IMR-90 (cell line): ENCODE data around the gene ARHGAP24. TPM values are rescaled to one million over a fixed set of nuclear protein-coding genes. Genes with fewer than 3 reads are reported as not detected.

Experiments
- ATAC-seq: fragments of 200-7000 bp; cut with Tn5 transposase; 2 replicates; pipeline ENCODE4 v1.9.1; 2020; ENCODE audit warnings: low read depth, mild to moderate bottlenecking, moderate library complexity
- BruUV-seq: library from RNA; stranded (reverse); fragments of 400-500 nt; replicated peaks from 2 replicates; lab custom pipeline; 2021; lab: Mats Ljungman, UMichigan
- CTCF ChIA-PET: fragments of 300-600 bp; formaldehyde crosslinking; extraction: SDS; loops from one replicate; lab custom pipeline; 2021; ENCODE audit warnings: antibody characterized with exemption; lab: Yijun Ruan, JAX
- POLR2A ChIA-PET: fragments of 300-600 bp; sonication (Branson Sonifier 250); formaldehyde crosslinking; loops from one replicate; lab custom pipeline; 2022; ENCODE audit warnings: antibody characterized with exemption; ENCODE audit not compliant: unreplicated experiment; lab: Charles Lee
- DNase-seq: peaks from one replicate; pipeline ENCODE4 v3.0.0; 2013
- H2AFZ ChIP-seq: replicated peaks from 2 replicates; pipeline ENCODE3; 2013; ENCODE audit warnings: low read length, mild to moderate bottlenecking; ENCODE audit not compliant: poor library complexity
- H2AK5ac ChIP-seq: 2 replicates; pipeline ENCODE4 v1.6.1; 2013; ENCODE audit warnings: low read depth, low read length, inconsistent platforms
- H2AK9ac ChIP-seq: replicated peaks from 2 replicates; pipeline ENCODE3; 2013; ENCODE audit warnings: mild to moderate bottlenecking, low read depth, low read length, moderate library complexity; ENCODE audit not compliant: poor library complexity
- H2BK120ac ChIP-seq: 2 replicates; pipeline ENCODE4 v1.6.1; 2013; ENCODE audit warnings: low read depth, low read length, inconsistent platforms
- H2BK15ac ChIP-seq: 3 replicates; pipeline ENCODE4 v1.6.1; 2013; ENCODE audit warnings: low read depth, low read length, inconsistent platforms
- H2BK20ac ChIP-seq: 2 replicates; pipeline ENCODE4 v1.6.1; 2013; ENCODE audit warnings: low read depth, mild to moderate bottlenecking, inconsistent platforms, low read length, moderate library complexity
- H2BK5ac ChIP-seq: 2 replicates; pipeline ENCODE4 v1.6.1; 2013; ENCODE audit warnings: mild to moderate bottlenecking, low read depth, low read length, inconsistent platforms; ENCODE audit not compliant: poor library complexity, severe bottlenecking
- H3K14ac ChIP-seq: replicated peaks from 2 replicates; pipeline ENCODE4 v1.6.1; 2013; ENCODE audit warnings: low read depth, low read length, inconsistent platforms
- H3K18ac ChIP-seq: 2 replicates; pipeline ENCODE4 v1.6.1; 2013; ENCODE audit warnings: low read depth, low read length, control low read depth
- H3K23ac ChIP-seq: 2 replicates; pipeline ENCODE4 v1.6.1; 2013; ENCODE audit warnings: low read depth, low read length, inconsistent platforms
- H3K27ac ChIP-seq: 2 replicates; pipeline ENCODE4 v1.5.1; 2013; ENCODE audit warnings: mild to moderate bottlenecking, control low read depth, low read length; ENCODE audit not compliant: insufficient read depth
- H3K27me3 ChIP-seq: 2 replicates; pipeline ENCODE4 v1.6.1; 2013; ENCODE audit warnings: low read length; ENCODE audit not compliant: control insufficient read depth, insufficient read depth
- H3K36me3 ChIP-seq: 2 replicates; pipeline ENCODE4 v1.6.1; 2013; ENCODE audit warnings: low read length, mixed read lengths; ENCODE audit not compliant: control insufficient read depth, insufficient read depth
- H3K4ac ChIP-seq: 2 replicates; pipeline ENCODE4 v1.6.1; 2013; ENCODE audit warnings: low read depth, low read length, inconsistent platforms
- H3K4me1 ChIP-seq: 2 replicates; pipeline ENCODE4 v1.6.1; 2013; ENCODE audit warnings: low read length, mixed read lengths; ENCODE audit not compliant: control insufficient read depth, insufficient read depth
- H3K4me2 ChIP-seq: 2 replicates; pipeline ENCODE4 v1.6.1; 2013; ENCODE audit warnings: low read depth, mild to moderate bottlenecking, control low read depth, low read length, moderate library complexity
- H3K4me3 ChIP-seq: 2 replicates; pipeline ENCODE4 v1.5.1; 2013; ENCODE audit warnings: low read depth, mild to moderate bottlenecking, control low read depth, low read length, moderate library complexity; ENCODE audit not compliant: insufficient read depth
- H3K56ac ChIP-seq: 2 replicates; pipeline ENCODE4 v1.6.1; 2013; ENCODE audit warnings: low read length, inconsistent platforms; ENCODE audit not compliant: insufficient read depth; ENCODE audit errors: extremely low read depth
- H3K79me1 ChIP-seq, 2 experiments: 2 replicates each; pipeline ENCODE4 v1.6.1; 2013; ENCODE audit warnings: low read length in 2 of 2, inconsistent platforms in 1 of 2, low read depth in 1 of 2
- H3K9ac ChIP-seq: 2 replicates; pipeline ENCODE4 v1.6.1; 2013; ENCODE audit warnings: low read depth, low read length, control low read depth
- H3K9me1 ChIP-seq: 2 replicates; pipeline ENCODE4 v1.6.1; 2013; ENCODE audit warnings: low read length, inconsistent platforms; ENCODE audit not compliant: insufficient read depth
- H3K9me3 ChIP-seq: 2 replicates; pipeline ENCODE4 v1.6.1; 2013; ENCODE audit warnings: low read length; ENCODE audit not compliant: control insufficient read depth, insufficient read depth
- H4K20me1 ChIP-seq: 2 replicates; pipeline ENCODE4 v1.6.1; 2013; ENCODE audit warnings: low read length, inconsistent platforms; ENCODE audit not compliant: insufficient read depth
- H4K5ac ChIP-seq: 2 replicates; pipeline ENCODE4 v1.6.1; 2013; ENCODE audit warnings: mild to moderate bottlenecking, low read depth, low read length, control low read depth
- H4K8ac ChIP-seq, 2 experiments: 2 replicates each; pipeline ENCODE4 v1.6.1; 2013; ENCODE audit warnings: low read depth in 2 of 2, low read length in 2 of 2, control low read depth in 1 of 2, inconsistent platforms in 1 of 2
- H4K91ac ChIP-seq: 2 replicates; pipeline ENCODE4 v1.6.1; 2013; ENCODE audit warnings: low read depth, low read length, inconsistent platforms; ENCODE audit not compliant: insufficient read depth
- BHLHE40 ChIP-seq: fragments of 150-350 bp; IDR thresholded peaks from 2 replicates; pipeline ENCODE4 v1.6.1; 2016; ENCODE audit warnings: mild to moderate bottlenecking, low read depth, low read length
- CEBPB ChIP-seq: IDR thresholded peaks from 2 replicates; pipeline ENCODE4 v1.6.1; 2012; ENCODE audit warnings: low read depth, low read length, improper control_type of control experiment
- CHD1 ChIP-seq: IDR thresholded peaks from 2 replicates; pipeline ENCODE4 v1.6.1; 2012; ENCODE audit warnings: low read depth, low read length, improper control_type of control experiment
- FOS ChIP-seq: fragments of 150-350 bp; IDR thresholded peaks from 2 replicates; pipeline ENCODE4 v1.6.1; 2016; ENCODE audit warnings: low read depth, low read length
- MAZ ChIP-seq: IDR thresholded peaks from 2 replicates; pipeline ENCODE4 v1.6.1; 2012; ENCODE audit warnings: low read depth, mild to moderate bottlenecking, low read length, improper control_type of control experiment, moderate library complexity, borderline replicate concordance
- MXI1 ChIP-seq: IDR thresholded peaks from 2 replicates; pipeline ENCODE4 v1.6.1; 2012; ENCODE audit warnings: low read depth, mild to moderate bottlenecking, low read length, moderate library complexity, borderline replicate concordance
- NFE2L2 ChIP-seq: fragments of 150-350 bp; IDR thresholded peaks from 2 replicates; pipeline ENCODE4 v1.6.1; 2016; ENCODE audit warnings: low read depth, mild to moderate bottlenecking, low read length
- POLR2A ChIP-seq: IDR thresholded peaks from 2 replicates; pipeline ENCODE4 v1.6.1; 2012; ENCODE audit warnings: mild to moderate bottlenecking, low read depth, low read length
- RAD21 ChIP-seq: IDR thresholded peaks from 2 replicates; pipeline ENCODE4 v1.6.1; 2012; ENCODE audit warnings: low read length, improper control_type of control experiment
- RCOR1 ChIP-seq: IDR thresholded peaks from 2 replicates; pipeline ENCODE4 v1.6.1; 2012; ENCODE audit warnings: mild to moderate bottlenecking, low read length, improper control_type of control experiment; ENCODE audit not compliant: insufficient replicate concordance
- RFX5 ChIP-seq: IDR thresholded peaks from 2 replicates; pipeline ENCODE4 v1.8.0; 2012; ENCODE audit warnings: low read depth, mild to moderate bottlenecking, low read length, moderate library complexity
- SMC3 ChIP-seq: fragments of 150-350 bp; IDR thresholded peaks from 2 replicates; pipeline ENCODE4 v1.6.1; 2016; ENCODE audit warnings: low read depth, mild to moderate bottlenecking, antibody characterized with exemption, low read length, moderate library complexity
- WGBS, 2 experiments: methylation state at CpG; one replicate each; pipeline versions ENCODE4 v1.1.5 to v1.1.7; 2013; ENCODE audit warnings: missing lambda C conversion rate in 2 of 2; ENCODE audit not compliant: insufficient read length in 1 of 2; ENCODE audit errors: extremely low coverage in 2 of 2; 5-methylcytosine and 5-hydroxymethylcytosine counted together
- dilution Hi-C: fragments of 300-500 bp; cut with HindIII; formaldehyde crosslinking; loops from one replicate; pipeline ENCODE4 v1.14.3; 2018; ENCODE audit warnings: low sequenced_read_pairs; ENCODE audit not compliant: unreplicated experiment
- in situ Hi-C: fragments of 300-500 bp; cut with MboI; formaldehyde crosslinking; loops from 3 replicates; pipeline ENCODE4 v1.14.3; 2019; ENCODE audit warnings: low sequenced_read_pairs, inconsistent platforms, mixed read lengths
- intact Hi-C: fragments of 100-400 bp; cut with micrococcal nuclease; formaldehyde crosslinking; loops from 2 replicates; pipeline ENCODE4 v1.10.0; 2022
- polyA plus RNA-seq, 3 experiments: library from polyadenylated mRNA; depleted of rRNA; stranded (reverse); fragments of >200 nt; gene quantifications; 2 replicates each; pipeline ENCODE4 v1.2.3, GENCODE V29; 2012; ENCODE audit warnings: low replicate concordance in 1 of 3
- total RNA-seq: library from RNA; depleted of rRNA; stranded (reverse); fragments of >200 nt; gene quantifications from 2 replicates; pipeline ENCODE4 v1.2.3, GENCODE V29; 2012
- TF ChIP-seq, protein P1 (sequence below): conservative IDR thresholded peaks from 2 replicates; pipeline ENCODE4 v1.5.1; 2012; ENCODE audit warnings: mild to moderate bottlenecking, low read depth, low read length, improper control_type of control experiment
- TF ChIP-seq, protein P2 (sequence below): fragments of 150-350 bp; IDR thresholded peaks from 2 replicates; pipeline ENCODE4 v1.6.1; 2017; ENCODE audit warnings: mild to moderate bottlenecking, antibody characterized with exemption, low read length, low read depth

The ARHGAP24 gene
- total and polyA plus RNA-seq, 2 of the 4 experiments (the other 2 are of a cell fraction): 11.9 to 24.0 TPM

DNA sequence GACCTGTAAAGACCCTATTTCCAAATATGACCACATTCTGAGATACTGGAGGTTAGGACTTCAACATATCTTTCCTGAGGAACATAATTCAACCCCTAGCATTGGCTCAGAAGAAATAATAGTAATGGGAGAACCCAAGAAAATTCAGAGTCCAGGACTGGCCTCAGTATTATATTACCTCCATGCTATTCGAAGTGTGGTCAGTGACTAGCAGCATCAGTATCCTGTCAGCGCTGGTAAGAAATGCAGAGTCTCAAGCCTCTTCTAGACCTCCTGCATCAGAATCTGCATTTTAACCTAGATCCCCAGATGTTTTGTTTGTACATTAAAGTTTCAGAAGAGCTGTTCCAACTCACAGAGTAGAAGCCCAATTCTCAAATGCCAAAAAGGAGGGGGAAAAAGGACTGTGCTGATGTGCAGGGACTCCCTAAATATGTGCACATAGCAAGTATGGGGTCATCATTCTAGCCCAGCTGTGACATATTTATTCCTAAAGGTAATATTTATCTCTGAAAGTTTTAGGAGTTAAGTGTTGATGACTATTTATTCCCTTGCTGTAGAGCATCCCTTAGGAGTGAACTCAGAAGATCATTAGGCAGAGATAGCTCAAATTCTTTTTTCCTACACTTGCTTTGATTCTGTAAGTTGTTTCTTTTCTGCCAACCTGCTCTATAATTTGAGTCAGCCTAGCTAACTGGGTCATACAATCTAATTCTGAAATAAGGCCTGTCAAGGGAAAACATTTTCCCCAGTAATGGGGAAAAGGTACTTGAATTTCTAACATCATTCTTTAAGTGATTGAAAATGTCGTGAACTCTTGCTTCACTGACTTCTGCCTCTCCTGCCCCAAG, 361.9 kb downstream of the ARHGAP24 start:
- H3K14ac ChIP-seq: no peak overlapping the region
- ATAC-seq (no peak), DNase-seq (peak; percentile 31)
- dilution Hi-C loops: no loop called here
- ChIA-PET CTCF (interaction anchor here (1.5 kb wide), 1 partner anchor 9 kb away, joined by 4 read pairs; no protein-coding TSS in a partner anchor), POLR2A (no interaction called here)
- no peak overlapping the region for H2AK5ac ChIP-seq
- no TSS peak for BruUV-seq
- no peak overlapping the region for H2AFZ ChIP-seq
- no CpG with 5 or more reads among the region's 3 CpGs for WGBS, 2 experiments
- no peak overlapping the region for H2BK5ac ChIP-seq
- no peak overlapping the region for H2BK20ac ChIP-seq
- H3K23ac ChIP-seq: no peak overlapping the region
- H3K27ac ChIP-seq: no peak overlapping the region
- no peak overlapping the region for H3K9ac ChIP-seq
- H3K56ac ChIP-seq: no peak overlapping the region
- H3K9me3 ChIP-seq: no peaks in the 10 kb centered on the region
- no peak overlapping the region for H2BK15ac ChIP-seq
- H3K4me1 ChIP-seq: peaks cover 2% of the 10 kb centered on the region; the same call in 1 of the 2 replicates
- no peak overlapping the region for H2AK9ac ChIP-seq
- in situ Hi-C loops: no loop called here
- H3K4me3 ChIP-seq: no peak overlapping the region
- H3K18ac ChIP-seq: no peak overlapping the region
- no peaks in the 10 kb centered on the region; the same call in 1 of the 2 replicates for H4K20me1 ChIP-seq
- no peaks in the 10 kb centered on the region; the same call in 1 of the 2 replicates for H3K9me1 ChIP-seq
- intact Hi-C loops: no loop called here
- no peaks in the 10 kb centered on the region for H3K27me3 ChIP-seq
- H4K91ac ChIP-seq: no peak overlapping the region
- peaks cover 20 to 38% of the 10 kb centered on the region in 2 experiments for H3K79me1 ChIP-seq
- H3K4ac ChIP-seq: no peak overlapping the region
- no peak overlapping the region for H4K5ac ChIP-seq
- no peaks in the 10 kb centered on the region for H3K36me3 ChIP-seq
- H3K4me2 ChIP-seq: peak overlapping the region; percentile 16; the same call in 1 of the 2 replicates
- H4K8ac ChIP-seq: no peak overlapping the region
- no peak overlapping the region for H2BK120ac ChIP-seq
- no peak for TF ChIP-seq SMC3
- no peak for TF ChIP-seq MAZ
- TF ChIP-seq RAD21: no peak
- no peak for TF ChIP-seq RCOR1
- no peak for TF ChIP-seq BHLHE40
- TF ChIP-seq CEBPB: no peak
- no peak for TF ChIP-seq NFE2L2
- no peak for TF ChIP-seq FOS
- no peak for TF ChIP-seq RFX5
- no peak for TF ChIP-seq POLR2A
- TF ChIP-seq, protein P1, sequence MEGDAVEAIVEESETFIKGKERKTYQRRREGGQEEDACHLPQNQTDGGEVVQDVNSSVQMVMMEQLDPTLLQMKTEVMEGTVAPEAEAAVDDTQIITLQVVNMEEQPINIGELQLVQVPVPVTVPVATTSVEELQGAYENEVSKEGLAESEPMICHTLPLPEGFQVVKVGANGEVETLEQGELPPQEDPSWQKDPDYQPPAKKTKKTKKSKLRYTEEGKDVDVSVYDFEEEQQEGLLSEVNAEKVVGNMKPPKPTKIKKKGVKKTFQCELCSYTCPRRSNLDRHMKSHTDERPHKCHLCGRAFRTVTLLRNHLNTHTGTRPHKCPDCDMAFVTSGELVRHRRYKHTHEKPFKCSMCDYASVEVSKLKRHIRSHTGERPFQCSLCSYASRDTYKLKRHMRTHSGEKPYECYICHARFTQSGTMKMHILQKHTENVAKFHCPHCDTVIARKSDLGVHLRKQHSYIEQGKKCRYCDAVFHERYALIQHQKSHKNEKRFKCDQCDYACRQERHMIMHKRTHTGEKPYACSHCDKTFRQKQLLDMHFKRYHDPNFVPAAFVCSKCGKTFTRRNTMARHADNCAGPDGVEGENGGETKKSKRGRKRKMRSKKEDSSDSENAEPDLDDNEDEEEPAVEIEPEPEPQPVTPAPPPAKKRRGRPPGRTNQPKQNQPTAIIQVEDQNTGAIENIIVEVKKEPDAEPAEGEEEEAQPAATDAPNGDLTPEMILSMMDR: no peak
- no peak for TF ChIP-seq CHD1
- TF ChIP-seq MXI1: no peak
- TF ChIP-seq, protein P2, sequence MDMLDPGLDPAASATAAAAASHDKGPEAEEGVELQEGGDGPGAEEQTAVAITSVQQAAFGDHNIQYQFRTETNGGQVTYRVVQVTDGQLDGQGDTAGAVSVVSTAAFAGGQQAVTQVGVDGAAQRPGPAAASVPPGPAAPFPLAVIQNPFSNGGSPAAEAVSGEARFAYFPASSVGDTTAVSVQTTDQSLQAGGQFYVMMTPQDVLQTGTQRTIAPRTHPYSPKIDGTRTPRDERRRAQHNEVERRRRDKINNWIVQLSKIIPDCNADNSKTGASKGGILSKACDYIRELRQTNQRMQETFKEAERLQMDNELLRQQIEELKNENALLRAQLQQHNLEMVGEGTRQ: no peak
